ENCODE measurements around the gene SMIM10L1. TPM values are rescaled to one million over a fixed set of nuclear protein-coding genes. Genes with fewer than 3 reads are reported as not detected.

SMIM10L1 gene
- total and polyA plus RNA-seq, 4 experiments from 2014 or later = 8.0 to 15.2 (median 11.7) TPM

- H3K27me3 ChIP-seq (ENCODE audit: insufficient read depth, low read length) = no peaks in the 10 kb centered on the region
- CTCF ChIA-PET (ENCODE audit: partially characterized antibody) = no interaction called here
Observed at GRCh38 chr12:11182529-11182928, 11.5 kb downstream of the SMIM10L1 start.

DNA sequence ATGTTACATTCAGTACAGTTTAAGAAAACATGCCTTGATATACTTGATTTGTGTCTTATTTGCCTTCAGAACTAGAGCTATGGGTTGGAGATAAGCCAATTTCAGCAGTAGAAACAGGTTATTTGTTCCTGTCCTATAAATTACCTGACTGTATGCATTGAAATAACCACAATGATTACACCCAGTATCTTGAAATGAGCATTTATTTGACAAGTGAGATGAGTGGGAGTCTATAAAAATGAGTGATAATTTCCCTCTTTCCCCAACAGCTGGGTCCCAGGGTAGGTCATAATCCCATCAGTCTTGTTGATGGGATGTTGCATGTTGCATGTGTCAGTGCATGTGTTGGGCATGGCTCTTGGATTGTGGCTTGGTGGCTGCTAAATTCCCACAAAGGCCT is 12.0 kb downstream of the SMIM10L1 start:
- H3K4me3 ChIP-seq (ENCODE audit: low read length in 2 of 2) = no peak overlapping the region
- H3K36me3 ChIP-seq (ENCODE audit: insufficient read depth, low read length) = no peaks in the 10 kb centered on the region
- no peaks in the 10 kb centered on the region for H3K4me1 ChIP-seq (ENCODE audit: insufficient read depth, low read length)
- H3K9me3 ChIP-seq (ENCODE audit: control insufficient read depth in 1 of 2, low read length in 2 of 2) = no peaks in the 10 kb centered on the region
- no peak overlapping the region for H3K27ac Mint-ChIP-seq
- H3K27me3 ChIP-seq (ENCODE audit: insufficient read depth, low read length) = no peaks in the 10 kb centered on the region
- POLR2A ChIA-PET (ENCODE audit: partially characterized antibody) = interaction anchor here (1.9 kb wide), 1 partner anchor 12 kb away, joined by 5 read pairs; the partner anchor contains the start of gene SMIM10L1
- no peaks in the 10 kb centered on the region for H3K9me3 Mint-ChIP-seq
- no peak for DNase-seq
- intact Hi-C loops (cut with micrococcal nuclease) = no loop called here
- no peaks in the 10 kb centered on the region for H3K4me1 Mint-ChIP-seq
- peaks cover 0 to 5% of the 10 kb centered on the region in 2 donors for H3K36me3 Mint-ChIP-seq
- no peak overlapping the region for H3K27ac ChIP-seq (ENCODE audit: low read depth, low read length)
- H3K4me3 Mint-ChIP-seq = no peak overlapping the region
- CTCF ChIA-PET (ENCODE audit: partially characterized antibody) = no interaction called here
- no peaks in the 10 kb centered on the region for H3K27me3 Mint-ChIP-seq

More at GRCh38 chr12:11182529-11182928, 11.5 kb downstream of the SMIM10L1 start:
- H3K9me3 ChIP-seq (ENCODE audit: control insufficient read depth in 1 of 2, low read length in 2 of 2) = no peaks in the 10 kb centered on the region
- H3K4me1 ChIP-seq (ENCODE audit: insufficient read depth, low read length) = no peaks in the 10 kb centered on the region
- Mint-ChIP-seq H3K9me3 (no peaks in the 10 kb centered on the region), H3K27me3 (no peaks in the 10 kb centered on the region), H3K4me1 (peaks cover 0 to 2% (median 0%) of the 10 kb centered on the region in 4 donors), H3K36me3 (peaks cover under 1 to 5% of the 10 kb centered on the region in 2 donors), H3K27ac (no peak overlapping the region), H3K4me3 (no peak overlapping the region)
- no peak overlapping the region for H3K4me3 ChIP-seq (ENCODE audit: low read length in 2 of 2)
- no peak for DNase-seq
- intact Hi-C loops (cut with micrococcal nuclease) = no loop called here
- H3K36me3 ChIP-seq (ENCODE audit: insufficient read depth, low read length) = no peaks in the 10 kb centered on the region
- POLR2A ChIA-PET (ENCODE audit: partially characterized antibody) = interaction anchor here (1.9 kb wide), 1 partner anchor 11 kb away, joined by 5 read pairs; the partner anchor contains the start of gene SMIM10L1
- H3K27ac ChIP-seq (ENCODE audit: low read depth, low read length) = no peak overlapping the region

GRCh38 chr12:11186837-11187236 is 15.8 kb downstream of the SMIM10L1 start, which contains the start of gene TAS2R42:
TSS of gene TAS2R42 (minus strand) at chr12:11186937. CDS start at chr12:11186937, 0 bp downstream.
- Histone ChIP-seq H3K27me3 (ENCODE audit: insufficient read depth, low read length) (no peaks in the 10 kb centered on the region), H3K36me3 (ENCODE audit: insufficient read depth, low read length) (no peaks in the 10 kb centered on the region), H3K9me3 (ENCODE audit: control insufficient read depth in 1 of 2, low read length in 2 of 2) (no peaks in the 10 kb centered on the region), H3K27ac (ENCODE audit: low read depth, low read length) (no peak within 1 kb of the TSS), H3K4me3 (ENCODE audit: low read length in 2 of 2) (no peak within 1 kb of the TSS), H3K4me1 (ENCODE audit: insufficient read depth, low read length) (no peaks in the 10 kb centered on the region)
- no peak for DNase-seq
- H3K4me3 Mint-ChIP-seq = no peak within 1 kb of the TSS
- no peaks in the 10 kb centered on the region for H3K4me1 Mint-ChIP-seq
- no peak within 1 kb of the TSS for H3K27ac Mint-ChIP-seq
- ChIA-PET CTCF (ENCODE audit: partially characterized antibody) (no interaction called here), POLR2A (ENCODE audit: partially characterized antibody) (no interaction called here)
- no peaks in the 10 kb centered on the region for H3K27me3 Mint-ChIP-seq
- H3K36me3 Mint-ChIP-seq = peaks cover 0 to 15% of the 10 kb centered on the region in 2 donors
- intact Hi-C loops (cut with micrococcal nuclease) = no loop called here
- H3K9me3 Mint-ChIP-seq = no peaks in the 10 kb centered on the region

- ChIA-PET POLR2A (ENCODE audit: partially characterized antibody) (no interaction called here), CTCF (ENCODE audit: partially characterized antibody) (no interaction called here)
- H3K27ac Mint-ChIP-seq = no peak overlapping the region
- H3K4me1 Mint-ChIP-seq = no peaks in the 10 kb centered on the region
- H3K4me3 ChIP-seq (ENCODE audit: low read length in 2 of 2) = no peak overlapping the region
- no peak for DNase-seq
- no peaks in the 10 kb centered on the region for H3K9me3 ChIP-seq (ENCODE audit: control insufficient read depth in 1 of 2, low read length in 2 of 2)
- intact Hi-C loops (cut with micrococcal nuclease) = no loop called here
- H3K4me1 ChIP-seq (ENCODE audit: insufficient read depth, low read length) = no peaks in the 10 kb centered on the region
- no peak overlapping the region for H3K4me3 Mint-ChIP-seq
- peaks cover 0 to 14% of the 10 kb centered on the region in 2 donors for H3K36me3 Mint-ChIP-seq
- no peaks in the 10 kb centered on the region for H3K27me3 ChIP-seq (ENCODE audit: insufficient read depth, low read length)
- no peak overlapping the region for H3K27ac ChIP-seq (ENCODE audit: low read depth, low read length)
- H3K9me3 Mint-ChIP-seq = peaks cover 0 to 5% (median 0%) of the 10 kb centered on the region in 8 donors
- no peaks in the 10 kb centered on the region for H3K36me3 ChIP-seq (ENCODE audit: insufficient read depth, low read length)
- H3K27me3 Mint-ChIP-seq = no peaks in the 10 kb centered on the region
Observed at GRCh38 chr12:11202811-11203210, 31.8 kb downstream of the SMIM10L1 start.

DNA sequence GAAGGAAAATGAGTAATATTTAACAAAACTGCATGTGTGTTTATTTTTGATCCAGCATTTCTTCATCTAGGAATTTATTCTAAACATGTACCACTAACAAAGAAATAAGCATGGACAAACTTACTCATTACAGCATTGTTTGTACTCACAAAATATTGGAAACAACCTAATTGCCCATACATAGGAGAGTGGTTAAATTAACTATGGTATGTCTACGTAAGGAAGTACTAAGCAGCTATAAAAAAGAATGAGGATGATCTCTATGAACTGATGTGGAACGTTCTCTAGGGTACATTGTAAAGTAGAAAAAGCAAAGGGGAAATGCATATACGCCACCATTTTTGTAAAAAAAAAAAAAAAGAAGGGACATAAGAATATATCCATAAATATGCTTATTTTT is 33.2 kb downstream of the SMIM10L1 start:
- H3K27me3 ChIP-seq (ENCODE audit: insufficient read depth, low read length) = no peaks in the 10 kb centered on the region
- ChIA-PET CTCF (ENCODE audit: partially characterized antibody) (no interaction called here), POLR2A (ENCODE audit: partially characterized antibody) (no interaction called here)
- H3K9me3 ChIP-seq (ENCODE audit: control insufficient read depth in 1 of 2, low read length in 2 of 2) = no peaks in the 10 kb centered on the region
- no peak overlapping the region for H3K4me3 ChIP-seq (ENCODE audit: low read length in 2 of 2)
- peaks cover 0 to 5% (median 0%) of the 10 kb centered on the region in 8 donors for H3K9me3 Mint-ChIP-seq
- no peaks in the 10 kb centered on the region for H3K36me3 ChIP-seq (ENCODE audit: insufficient read depth, low read length)
- H3K27ac Mint-ChIP-seq = no peak overlapping the region
- H3K27ac ChIP-seq (ENCODE audit: low read depth, low read length) = no peak overlapping the region
- H3K4me1 ChIP-seq (ENCODE audit: insufficient read depth, low read length) = no peaks in the 10 kb centered on the region
- H3K36me3 Mint-ChIP-seq = peaks cover 0 to 14% of the 10 kb centered on the region in 2 donors
- no peak overlapping the region for H3K4me3 Mint-ChIP-seq
- H3K27me3 Mint-ChIP-seq = no peaks in the 10 kb centered on the region
- no peak for DNase-seq
- H3K4me1 Mint-ChIP-seq = no peaks in the 10 kb centered on the region
- intact Hi-C loops (cut with micrococcal nuclease) = no loop called here

GRCh38 chr12:11209113-11209512 is 38.1 kb downstream of the SMIM10L1 start:
- POLR2A ChIA-PET (ENCODE audit: partially characterized antibody) = no interaction called here
- no peaks in the 10 kb centered on the region for H3K9me3 ChIP-seq (ENCODE audit: control insufficient read depth in 1 of 2, low read length in 2 of 2)
- no peaks in the 10 kb centered on the region for H3K36me3 ChIP-seq (ENCODE audit: insufficient read depth, low read length)
- CTCF ChIA-PET (ENCODE audit: partially characterized antibody) = interaction anchor here (1.4 kb wide), 1 partner anchor 10 kb away, joined by 8 read pairs; no protein-coding TSS in a partner anchor
- no peaks in the 10 kb centered on the region for H3K27me3 ChIP-seq (ENCODE audit: insufficient read depth, low read length)
- no peaks in the 10 kb centered on the region for H3K4me1 ChIP-seq (ENCODE audit: insufficient read depth, low read length)
- H3K36me3 Mint-ChIP-seq = peaks cover 0 to 28% of the 10 kb centered on the region in 2 donors
- intact Hi-C loops (cut with micrococcal nuclease) = no loop called here
- peaks cover 0 to 12% (median 6%) of the 10 kb centered on the region in 8 donors for H3K9me3 Mint-ChIP-seq
- no peaks in the 10 kb centered on the region for H3K4me1 Mint-ChIP-seq
- no peaks in the 10 kb centered on the region for H3K27me3 Mint-ChIP-seq
- no peak for DNase-seq
- H3K27ac ChIP-seq (ENCODE audit: low read depth, low read length) = no peak overlapping the region
- no peak overlapping the region for H3K4me3 Mint-ChIP-seq
- H3K27ac Mint-ChIP-seq = no peak overlapping the region
- no peak overlapping the region for H3K4me3 ChIP-seq (ENCODE audit: low read length in 2 of 2)

All from CD4-positive, alpha-beta memory T cell (primary cell).